Activated CD4-positive, alpha-beta T cell treated with anti-CD3 and anti-CD28 coated beads, Interleukin-2, Interleukin-6, amounts not matched to agents 100 ng/mL and 50 ng/mL, durations not matched to agents 16 hours and 8 hours (primary cell): ENCODE measurements around the gene AMT.
A peak's percentile ranks its signal among the peaks of the same experiment; 100 is the strongest.

Experiments
- DNase-seq: peaks from one replicate; pipeline ENCODE4 v3.0.0-alpha.2; 2020

The AMT gene, protein sequence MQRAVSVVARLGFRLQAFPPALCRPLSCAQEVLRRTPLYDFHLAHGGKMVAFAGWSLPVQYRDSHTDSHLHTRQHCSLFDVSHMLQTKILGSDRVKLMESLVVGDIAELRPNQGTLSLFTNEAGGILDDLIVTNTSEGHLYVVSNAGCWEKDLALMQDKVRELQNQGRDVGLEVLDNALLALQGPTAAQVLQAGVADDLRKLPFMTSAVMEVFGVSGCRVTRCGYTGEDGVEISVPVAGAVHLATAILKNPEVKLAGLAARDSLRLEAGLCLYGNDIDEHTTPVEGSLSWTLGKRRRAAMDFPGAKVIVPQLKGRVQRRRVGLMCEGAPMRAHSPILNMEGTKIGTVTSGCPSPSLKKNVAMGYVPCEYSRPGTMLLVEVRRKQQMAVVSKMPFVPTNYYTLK

DNA sequence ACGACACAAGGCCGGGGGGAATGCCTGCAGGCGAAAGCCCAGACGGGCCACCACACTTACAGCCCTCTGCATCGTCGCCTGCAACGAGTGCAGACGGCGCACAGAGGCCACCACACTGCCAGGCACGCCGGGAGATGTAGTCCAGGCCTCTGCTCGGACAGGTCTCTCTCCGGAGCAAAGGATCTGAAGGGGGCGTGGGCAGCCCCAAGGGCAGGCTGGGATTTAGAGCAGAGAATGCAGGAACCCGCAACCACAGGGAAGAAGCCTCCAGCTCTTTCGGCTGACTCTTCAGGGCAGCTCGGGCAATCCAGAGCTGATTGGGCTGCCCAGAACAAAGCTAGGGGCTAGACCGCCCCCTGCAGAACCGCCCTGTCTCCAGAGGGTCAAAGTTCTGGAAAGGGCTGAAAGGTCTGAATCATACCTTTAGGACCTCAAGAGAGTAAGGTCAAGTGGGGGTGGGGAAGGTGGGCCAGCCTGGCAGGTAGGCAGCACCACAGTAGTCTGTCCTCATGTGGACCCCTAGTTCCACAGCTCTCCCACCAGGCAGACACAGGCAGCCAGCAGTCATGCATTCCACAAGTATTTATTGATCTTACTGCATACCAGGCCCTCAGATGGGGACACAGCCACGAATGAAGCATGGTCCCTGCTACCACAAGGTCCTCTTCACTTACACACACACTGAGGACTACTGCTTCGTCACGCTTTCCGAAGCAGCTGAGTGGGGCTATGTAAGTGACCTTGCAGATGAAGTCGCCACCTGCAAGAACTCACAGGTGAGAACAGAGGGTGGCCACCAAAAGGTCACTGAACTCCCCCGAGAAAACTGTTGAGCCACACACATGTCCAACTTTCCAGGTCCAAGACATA lies at the start of gene AMT:
Gene AMT, minus strand, starts transcription at position 95 of the 870 bp plus-strand sequence. Its CDS starts 23 bp downstream, at position 72.
- no peak for DNase-seq

DNA sequence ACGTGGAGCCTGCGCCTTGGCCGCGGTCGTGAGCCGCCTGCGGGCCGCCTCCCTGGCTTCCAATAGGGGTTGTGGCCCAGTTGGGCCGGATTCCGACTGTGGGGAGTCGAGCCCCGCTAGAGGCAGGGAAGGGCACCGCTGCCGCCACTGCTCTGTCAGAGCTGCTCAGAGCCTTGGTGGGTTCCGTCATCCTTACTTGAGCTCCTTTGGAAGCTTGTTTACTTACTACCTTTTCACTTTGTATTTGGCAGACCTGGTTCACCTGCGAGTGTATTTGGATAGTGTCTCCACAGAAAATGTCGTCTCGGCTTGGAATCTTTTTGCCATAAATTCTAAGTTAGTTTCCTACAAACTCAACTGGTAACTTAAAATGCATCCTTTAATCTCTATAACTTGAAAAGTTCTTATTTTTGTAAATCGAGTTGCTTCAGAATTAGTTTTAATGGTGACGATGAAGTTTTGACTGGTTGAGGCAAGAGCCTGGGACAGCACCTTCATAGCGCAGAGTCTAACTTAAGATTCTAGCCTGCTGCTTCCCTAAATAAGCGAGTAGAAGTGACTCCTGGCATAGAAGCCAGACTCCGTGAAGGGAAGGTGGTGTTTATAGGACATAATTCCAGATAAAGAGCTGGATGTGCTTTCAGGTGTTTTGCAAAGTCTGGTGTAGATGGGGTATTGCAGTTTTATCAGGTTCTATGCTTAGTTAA lies 48.6 kb upstream of the AMT start:
- DNase-seq = no peak

DNA sequence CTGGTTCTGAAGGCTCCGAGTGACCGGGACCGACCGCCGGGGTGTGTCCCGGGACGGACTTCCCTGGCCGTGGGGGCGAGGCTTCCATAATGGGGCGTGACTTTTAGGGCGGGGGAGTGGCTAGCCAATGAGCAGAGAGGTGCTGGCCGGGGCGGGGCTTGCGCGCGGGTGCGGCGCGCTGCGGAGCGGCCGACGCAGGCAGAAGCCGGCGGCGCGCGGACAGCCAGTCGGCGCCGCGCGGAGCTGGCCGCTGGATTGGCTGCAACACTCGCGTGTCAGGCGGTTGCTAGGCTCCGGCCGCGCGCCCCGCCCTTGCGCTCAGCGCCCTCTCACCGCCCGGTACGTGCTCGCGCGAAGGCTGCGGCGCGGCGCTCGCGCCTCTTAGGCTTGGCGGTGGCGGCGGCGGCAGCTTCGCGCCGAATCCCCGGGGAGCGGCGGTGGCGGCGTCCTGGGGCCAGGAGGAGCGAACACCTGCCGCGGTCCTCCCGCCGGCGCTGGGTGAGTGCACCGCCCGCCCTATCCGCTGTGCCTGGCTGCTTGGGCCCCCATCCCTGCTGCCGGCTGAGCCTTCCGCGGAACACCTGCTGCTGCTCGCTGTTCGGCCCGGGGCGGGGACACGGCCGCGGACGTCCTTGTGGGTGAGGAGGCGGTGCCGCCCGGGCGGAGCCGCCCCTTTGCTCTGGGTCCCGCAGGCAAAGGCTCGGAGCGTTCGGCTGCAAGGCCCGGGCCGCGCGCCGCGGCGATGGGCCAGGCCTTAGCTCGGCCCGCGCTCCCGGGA lies 47.9 kb upstream of the AMT start, which contains the start of gene DAG1:
Gene DAG1, plus strand, starts transcription at position 332 of the 778 bp plus-strand sequence. CDS start 40,268 bp downstream, outside the sequence.
- DNase-seq = peak; percentile 97

DNA sequence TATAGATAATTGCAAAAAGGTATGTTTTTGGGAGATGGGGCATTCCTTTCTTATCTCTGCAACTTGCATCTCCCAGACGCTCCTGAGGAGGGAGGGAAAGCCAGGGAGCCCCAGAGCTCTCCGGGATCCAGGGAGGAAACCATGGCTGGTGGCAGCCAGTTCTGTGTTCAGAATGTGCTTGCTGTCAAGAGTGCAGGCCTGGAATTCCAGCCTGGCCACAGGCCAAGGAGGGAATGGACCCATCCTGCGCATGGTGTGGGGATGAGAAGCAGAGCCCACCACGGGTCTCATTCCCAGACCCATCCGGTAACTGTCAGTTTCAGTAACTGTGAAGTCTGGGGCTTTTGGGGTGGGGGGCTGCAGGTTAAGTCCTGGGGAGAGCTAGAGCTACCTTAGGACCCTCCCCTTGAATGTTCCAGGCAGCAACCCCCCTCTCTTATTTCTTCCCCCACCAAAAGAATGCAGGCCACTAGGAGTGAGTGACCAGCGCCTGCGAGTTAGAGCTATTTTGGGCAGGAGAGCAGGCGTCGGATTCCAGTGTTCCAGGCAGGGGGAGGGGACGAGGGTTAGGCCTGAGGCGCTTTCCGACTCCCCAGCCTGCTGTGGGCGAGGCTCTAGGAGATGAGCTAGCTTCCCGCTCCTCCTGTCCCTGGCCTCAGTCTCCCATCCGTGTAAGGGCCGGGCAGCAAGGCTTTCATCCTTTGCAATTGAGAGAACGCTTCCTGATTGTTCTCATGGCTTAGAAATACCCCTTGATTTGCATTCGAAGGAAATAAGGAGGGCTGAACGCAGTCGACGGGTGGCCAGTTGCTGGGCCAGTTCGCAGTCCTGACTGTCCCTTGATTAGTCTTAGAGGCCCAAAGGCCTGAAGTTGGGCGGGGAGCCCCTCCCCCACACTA lies 47.0 kb upstream of the AMT start:
- DNase-seq = no peak

DNA sequence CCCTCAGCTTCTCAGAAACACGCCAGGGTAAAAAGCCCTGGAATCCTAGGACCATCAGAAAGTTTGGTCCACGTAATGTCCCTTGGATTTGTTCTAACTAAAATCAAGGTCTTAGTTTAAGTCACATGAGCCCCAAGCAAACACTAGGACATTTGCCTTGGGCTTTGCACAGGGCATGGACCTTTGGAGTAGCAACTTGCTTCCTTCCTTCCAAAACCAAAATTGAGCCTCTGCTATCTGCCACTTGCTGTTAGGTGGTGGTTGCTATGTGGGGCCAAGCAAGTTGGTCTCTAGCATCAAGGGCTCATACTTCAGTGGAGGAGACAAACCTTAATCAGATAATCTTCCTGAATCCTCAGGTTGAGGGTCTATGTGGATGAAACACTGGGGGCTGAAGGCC lies 43.8 kb upstream of the AMT start:
- no peak for DNase-seq

DNA sequence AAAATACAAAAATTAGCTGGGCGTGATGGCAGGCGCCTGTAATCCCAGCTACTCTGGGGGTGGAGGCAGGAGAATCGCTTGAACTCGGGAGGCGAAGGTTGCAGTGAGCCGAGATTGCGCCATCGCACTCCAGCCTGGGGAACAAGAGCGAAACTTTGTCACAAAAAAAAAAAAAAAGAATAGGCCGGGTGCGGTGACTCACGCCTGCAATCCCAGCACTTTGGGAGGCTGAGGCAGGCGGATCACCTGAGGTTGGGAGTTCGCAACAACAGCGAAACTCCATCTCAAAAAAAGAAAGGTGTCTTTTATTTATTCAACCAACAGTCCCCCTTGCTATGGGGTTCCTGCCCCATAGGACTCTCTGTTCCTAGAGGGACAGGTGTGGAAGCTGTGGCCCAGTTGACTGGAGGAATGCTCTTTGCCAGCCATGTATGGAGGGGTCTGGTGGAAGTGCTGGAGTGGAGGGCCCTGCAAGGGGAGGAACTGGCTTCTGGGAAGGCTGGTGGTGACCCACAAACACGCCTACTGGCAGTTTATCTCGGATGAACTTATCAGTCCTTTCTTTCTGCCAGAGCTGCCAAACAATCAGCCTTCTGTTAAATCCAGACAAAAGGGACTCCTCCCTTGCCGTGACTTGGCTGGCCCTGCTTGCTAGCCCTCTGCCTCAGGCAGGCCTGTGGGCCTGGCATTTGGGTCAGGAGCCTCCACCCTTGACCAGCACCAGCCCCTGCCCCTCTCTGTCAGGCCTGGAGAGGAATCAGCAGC lies 43.2 kb upstream of the AMT start:
- DNase-seq = no peak

DNA sequence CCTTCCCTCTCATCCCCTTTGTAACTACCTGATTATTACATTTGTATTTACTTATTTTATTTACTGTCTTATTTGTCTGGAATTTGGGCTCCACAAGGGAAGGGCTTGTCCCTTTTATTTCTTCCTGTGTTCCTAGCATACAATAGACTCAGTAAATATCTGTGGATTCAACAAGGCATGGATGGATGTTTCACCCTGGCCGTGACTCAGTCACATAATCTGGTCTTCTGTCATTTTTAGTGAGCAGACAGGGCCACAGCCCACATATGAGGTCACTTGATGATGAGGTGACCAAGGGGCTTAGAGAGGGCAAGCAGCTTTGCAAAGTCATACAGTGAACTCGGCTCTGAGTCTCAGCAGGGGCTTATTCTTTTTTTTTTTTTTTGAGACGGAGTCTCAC lies 39.9 kb upstream of the AMT start:
- DNase-seq = no peak

DNA sequence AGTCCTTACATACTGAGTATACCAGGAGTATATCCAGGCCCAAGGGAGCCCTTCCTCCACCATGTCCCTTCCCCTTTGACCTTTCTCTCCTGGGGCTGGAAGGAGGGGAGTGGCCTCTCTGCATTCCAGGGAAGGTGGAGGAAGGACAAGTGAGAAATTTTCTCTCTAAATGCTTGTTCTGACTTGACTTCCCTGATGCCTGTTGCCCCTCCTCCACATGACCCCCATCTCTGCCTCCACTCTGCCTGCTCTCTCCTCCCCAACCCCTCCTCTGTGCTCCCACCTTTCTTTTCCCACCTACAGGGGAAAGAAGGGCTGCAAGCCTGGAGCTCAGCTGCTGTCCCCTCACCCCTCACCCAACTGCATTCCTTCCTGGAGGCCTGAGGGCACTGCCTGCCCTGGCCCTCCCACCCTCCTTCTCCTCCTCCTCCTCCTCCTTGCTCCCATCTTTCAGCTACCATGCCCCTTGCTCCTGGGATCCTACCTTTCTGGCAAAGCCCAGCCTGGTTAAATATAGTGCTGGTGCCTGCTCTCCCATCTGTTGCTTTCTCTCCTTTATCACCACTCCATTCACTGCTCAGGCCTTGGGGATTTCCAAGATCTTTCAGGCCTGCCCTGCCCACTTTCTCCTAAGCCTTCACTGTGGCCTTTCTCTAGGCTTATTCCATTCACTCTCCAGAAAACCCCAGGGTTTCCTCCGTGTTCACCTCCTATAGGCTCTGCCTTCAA lies 39.3 kb upstream of the AMT start:
- DNase-seq = no peak

DNA sequence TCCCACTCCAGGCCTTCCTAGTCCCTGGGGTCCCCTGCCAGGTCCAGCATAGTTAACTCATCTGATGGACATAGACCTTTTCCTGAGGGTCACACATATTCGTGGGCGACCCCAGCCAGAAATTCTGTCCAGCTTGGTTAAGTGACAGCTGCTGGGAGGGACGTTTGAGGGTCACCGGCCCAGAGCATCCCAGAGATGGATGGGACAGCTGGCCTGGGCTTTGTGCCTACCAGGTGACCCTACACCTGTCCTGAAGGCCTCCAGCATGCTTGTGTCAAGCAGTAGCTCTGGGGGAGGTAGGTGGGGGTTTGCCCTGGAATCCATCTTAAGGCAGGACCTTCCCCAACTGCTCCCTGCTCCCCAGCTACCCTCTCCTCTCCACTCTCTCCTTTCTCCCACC lies 38.7 kb upstream of the AMT start:
- no peak for DNase-seq

DNA sequence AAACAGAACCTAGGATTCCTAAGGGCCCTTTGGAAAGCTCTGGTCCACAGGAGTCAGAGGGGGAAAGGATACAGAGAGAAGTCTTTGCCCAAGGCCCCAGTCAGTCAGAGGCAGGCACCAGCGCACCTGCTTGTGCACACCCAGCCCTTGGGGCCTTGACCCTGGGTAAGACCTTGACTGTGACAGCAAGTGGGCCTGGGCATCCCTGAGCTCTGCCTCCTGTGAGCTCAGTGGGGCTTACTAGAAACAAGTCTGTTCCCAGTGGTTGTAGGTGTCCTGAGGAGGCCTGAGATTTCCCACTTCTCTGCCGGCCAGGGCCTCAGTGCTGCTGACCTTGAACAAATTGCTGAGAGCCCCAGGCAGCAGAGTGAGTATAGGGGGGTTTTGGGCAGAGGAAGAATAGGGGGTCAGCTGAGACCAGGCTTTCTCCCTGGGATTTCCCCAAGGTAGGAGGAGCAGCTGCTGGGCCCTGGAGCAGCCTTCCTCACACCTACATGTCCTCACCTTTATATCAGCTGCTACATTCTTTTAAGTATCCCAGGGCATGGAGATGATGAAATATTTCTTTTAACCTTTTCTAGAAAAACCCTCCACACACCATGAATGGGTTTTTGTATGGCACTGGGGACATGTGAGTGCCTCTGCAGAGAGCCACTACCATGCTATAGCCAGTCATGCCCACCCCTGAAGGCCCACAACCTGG lies 38.1 kb upstream of the AMT start:
- no peak for DNase-seq

DNA sequence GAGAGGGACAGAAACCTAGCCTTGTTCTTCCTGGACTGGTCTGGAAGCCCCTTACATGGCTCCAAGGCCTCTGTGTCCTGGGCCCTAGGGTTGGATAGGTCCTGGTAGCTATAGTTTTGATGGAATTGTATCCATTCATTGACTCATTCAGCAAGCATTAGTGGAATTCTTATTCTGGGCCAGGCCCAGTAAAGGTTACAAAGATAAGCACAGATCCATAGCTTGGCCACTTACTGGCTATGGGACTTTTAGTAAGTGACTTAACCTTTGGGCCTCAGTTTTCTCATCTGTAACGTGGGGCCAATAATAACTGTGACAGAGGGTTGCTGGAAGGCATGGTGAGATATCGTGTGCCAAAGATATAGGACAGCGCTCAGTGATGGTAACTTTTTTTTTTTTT lies 34.2 kb upstream of the AMT start:
- no peak for DNase-seq

DNA sequence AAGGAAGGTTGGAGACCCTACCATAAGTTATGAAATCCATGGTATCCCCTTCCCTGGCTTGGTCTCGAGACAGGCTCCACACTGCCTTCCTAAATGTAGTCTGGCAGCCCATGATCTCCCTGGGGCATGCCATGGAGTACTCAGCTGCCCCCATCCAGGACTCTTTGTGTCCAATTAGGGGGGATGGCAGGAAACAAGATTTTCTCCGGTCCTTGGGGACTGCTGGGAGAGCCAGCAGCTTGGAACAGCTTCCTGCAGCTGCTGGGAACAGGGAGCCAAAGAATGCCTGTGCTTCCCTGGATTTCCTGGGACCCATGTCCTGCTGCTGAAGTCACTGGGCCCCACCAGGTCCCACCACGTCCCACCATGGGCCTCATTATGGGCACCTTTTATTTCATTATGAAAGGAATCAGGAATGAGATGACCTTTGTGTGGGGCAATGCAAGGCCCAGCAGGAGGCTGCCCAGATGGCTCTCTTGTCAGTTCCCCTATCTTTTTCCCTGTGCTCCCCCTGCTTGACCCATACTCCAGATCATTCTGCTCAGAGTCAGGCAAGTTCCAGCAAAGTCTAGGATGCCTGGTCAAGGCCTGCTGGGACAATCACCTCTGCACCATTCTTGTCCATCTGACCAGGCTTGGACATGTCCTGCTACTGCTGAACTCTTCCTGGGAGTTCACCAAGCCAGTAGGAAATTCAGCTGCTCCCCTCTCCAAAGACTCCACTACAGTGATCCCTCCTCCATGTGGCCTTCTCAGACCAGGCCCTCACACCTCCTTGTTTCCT lies 32.8 kb upstream of the AMT start:
- DNase-seq = no peak

DNA sequence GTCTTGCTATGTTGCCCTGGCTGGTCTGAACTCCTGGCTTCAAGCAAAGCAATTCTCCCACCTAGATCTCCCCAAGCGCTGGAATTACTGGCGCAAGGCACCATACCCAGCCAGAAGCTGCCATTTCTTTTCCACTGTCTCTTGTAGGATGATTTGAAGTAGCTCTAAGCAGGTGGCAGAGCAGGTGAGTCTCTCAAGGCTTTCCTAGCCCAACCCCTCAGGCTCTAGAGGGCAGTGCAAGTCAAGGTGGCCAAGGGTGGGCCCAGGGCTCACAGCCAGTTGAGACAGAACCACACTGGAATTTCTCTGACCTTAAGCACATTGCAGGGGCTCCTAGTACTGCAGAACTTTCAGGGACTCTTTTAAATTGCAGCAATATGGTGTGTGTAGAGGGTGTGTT lies 32.2 kb upstream of the AMT start:
- DNase-seq = no peak

DNA sequence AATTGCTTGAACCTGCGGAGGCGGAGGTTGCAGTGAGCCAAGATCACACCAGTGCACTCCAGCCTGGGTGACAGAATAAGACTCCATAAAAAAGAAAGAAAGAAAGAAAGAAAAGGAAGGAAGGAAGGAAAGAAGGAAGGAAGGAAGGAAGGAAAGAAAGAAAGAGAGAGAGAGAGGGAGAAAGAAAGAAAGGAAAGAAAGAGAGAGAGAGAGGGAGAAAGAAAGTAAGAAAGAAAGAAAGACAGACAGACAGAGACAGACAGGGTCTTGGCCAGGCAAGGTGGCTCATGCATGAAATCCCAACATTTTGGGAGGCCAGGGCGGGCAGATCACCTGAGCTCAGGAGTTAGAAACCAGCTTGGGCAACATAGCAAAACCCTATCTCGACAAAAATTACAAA lies 31.3 kb upstream of the AMT start:
- DNase-seq = no peak

DNA sequence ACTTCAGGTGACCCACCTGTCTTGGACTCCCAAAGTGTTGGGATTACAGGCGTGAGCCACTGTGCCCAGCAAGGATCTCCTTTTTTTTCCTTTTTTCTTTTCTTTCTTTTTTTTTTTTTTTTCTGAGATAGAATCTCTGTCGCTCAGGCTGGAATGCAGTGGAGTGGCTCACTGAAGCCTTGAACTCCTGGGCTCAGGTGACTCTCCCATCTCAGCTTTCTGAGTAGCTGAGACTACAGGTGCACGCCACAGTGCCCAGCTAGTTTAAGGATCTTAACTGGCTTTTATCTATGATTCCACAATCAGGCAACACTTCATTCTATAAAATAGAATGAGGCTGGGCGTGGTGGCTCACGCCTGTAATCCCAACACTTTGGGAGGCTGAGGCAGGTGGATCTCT lies 23.1 kb upstream of the AMT start:
- no peak for DNase-seq

DNA sequence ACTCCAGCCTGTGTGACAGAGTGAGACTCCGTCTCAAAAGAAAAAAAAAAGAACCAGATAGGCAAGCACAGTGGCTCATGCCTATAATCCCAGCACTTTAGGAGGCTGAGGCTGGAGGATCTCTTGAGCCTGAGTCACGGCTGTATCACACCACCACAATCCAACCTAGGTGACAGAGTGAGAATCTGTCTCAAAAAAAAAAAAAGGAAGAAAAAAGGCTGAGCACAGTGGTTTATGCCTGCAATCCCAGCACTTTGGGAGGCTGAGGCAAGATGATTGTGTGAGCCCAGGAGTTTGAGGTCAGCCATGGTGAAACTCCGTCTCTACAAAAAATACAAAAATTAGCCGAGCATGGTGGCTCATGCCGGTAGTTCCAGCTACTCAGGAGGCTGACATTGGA lies 12.5 kb upstream of the AMT start:
- DNase-seq = no peak

DNA sequence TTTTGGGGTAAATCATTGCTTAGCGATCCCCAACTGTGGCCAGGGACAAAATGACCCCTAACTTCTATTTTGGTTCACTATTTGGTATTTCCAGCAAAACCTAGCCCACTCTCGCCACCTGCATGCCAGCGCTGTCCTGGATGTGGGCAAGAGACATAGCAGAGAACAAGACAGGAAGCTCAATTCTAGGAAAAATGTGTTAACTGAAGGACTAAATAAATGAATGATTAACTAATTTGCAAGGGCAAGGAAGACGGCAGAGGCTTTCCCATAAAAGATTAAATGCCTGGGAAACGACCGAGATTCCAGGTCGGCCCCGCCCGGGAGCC lies 6.4 kb upstream of the AMT start:
- no peak for DNase-seq

DNA sequence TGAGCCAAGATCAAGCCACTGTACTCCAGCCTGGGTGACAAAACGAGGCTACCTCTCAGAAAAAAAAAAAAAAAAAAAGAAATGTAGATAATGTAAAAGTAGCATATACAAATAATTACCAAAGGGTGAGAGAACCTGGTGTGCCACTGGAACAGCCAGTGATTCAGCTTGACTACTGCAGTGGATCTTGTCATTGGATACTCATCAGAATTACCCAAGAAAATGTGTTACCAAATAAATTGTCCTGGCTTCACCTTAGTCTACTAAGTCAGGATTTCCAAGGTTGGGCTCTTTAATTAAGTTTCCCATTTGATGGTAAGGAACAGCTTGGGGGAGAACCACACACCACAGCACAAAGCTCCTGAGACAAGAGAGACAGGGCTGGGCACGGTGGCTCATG lies 5.3 kb upstream of the AMT start:
- DNase-seq = no peak

DNA sequence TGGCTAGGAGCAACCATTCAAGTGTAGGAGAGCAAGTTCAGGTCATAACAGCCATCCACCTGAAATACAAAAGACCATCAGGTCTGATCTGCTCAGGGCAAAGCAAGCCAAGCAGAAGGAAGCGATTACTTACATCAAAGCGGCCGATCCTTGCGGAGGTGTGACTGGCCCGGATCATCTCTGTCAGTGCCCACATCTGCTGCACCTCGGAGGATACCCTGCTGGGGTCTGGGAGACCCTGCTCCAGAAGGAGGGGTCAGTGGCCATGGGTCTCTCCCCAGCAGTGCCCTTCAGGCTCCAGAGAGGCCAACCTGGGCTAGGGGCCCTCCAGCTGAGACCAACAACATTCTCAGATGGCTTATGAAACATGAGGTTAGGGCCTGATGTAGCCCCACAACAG lies 2.5 kb upstream of the AMT start:
- DNase-seq = no peak
